ENCODE data around the gene FEZF1.

GRCh38 chr7:122352454-122352853, 47.9 kb upstream of the FEZF1 start:
- TF ChIP-seq CTCF (CRISPR knock-in tag; IDR thresholded peaks at IDR 0.05) = no peak
- no peak for TF ChIP-seq ZBTB21 (CRISPR knock-in tag; IDR thresholded peaks at IDR 0.05)
- TF ChIP-seq ZNF713 (CRISPR knock-in tag; IDR thresholded peaks at IDR 0.05) = no peak
- no peak for TF ChIP-seq RARA (CRISPR knock-in tag; IDR thresholded peaks at IDR 0.05)
- no peak for TF ChIP-seq MYC (CRISPR knock-in tag; IDR thresholded peaks at IDR 0.05; ENCODE audit: borderline replicate concordance)
- no peak for TF ChIP-seq HNRNPH1 (optimal IDR thresholded peaks at IDR 0.05; ENCODE audit: low read depth, low read length)
- no peak for TF ChIP-seq RAD21 (CRISPR knock-in tag; IDR thresholded peaks at IDR 0.05)
- TF ChIP-seq SMAD1 (CRISPR knock-in tag; IDR thresholded peaks at IDR 0.05; ENCODE audit: borderline replicate concordance, low read depth) = no peak
- no peak for TF ChIP-seq ZBTB7A (CRISPR knock-in tag; IDR thresholded peaks at IDR 0.05)
- TF ChIP-seq EZH2 (conservative IDR thresholded peaks at IDR 0.05; ENCODE audit: low read depth, low read length) = no peak
- no peak for TF ChIP-seq HNRNPK (IDR thresholded peaks at IDR 0.05; ENCODE audit: low read depth, low read length, poor library complexity, severe bottlenecking)

Measured in HepG2 (cell line).